Measurements from ENCODE around the gene USP7.
"Not testable (repeated sequence)": the region's sequence is repeated elsewhere in the genome, so short reads cannot be mapped to it uniquely, and the experiment has no call there.

The USP7 gene

DNA sequence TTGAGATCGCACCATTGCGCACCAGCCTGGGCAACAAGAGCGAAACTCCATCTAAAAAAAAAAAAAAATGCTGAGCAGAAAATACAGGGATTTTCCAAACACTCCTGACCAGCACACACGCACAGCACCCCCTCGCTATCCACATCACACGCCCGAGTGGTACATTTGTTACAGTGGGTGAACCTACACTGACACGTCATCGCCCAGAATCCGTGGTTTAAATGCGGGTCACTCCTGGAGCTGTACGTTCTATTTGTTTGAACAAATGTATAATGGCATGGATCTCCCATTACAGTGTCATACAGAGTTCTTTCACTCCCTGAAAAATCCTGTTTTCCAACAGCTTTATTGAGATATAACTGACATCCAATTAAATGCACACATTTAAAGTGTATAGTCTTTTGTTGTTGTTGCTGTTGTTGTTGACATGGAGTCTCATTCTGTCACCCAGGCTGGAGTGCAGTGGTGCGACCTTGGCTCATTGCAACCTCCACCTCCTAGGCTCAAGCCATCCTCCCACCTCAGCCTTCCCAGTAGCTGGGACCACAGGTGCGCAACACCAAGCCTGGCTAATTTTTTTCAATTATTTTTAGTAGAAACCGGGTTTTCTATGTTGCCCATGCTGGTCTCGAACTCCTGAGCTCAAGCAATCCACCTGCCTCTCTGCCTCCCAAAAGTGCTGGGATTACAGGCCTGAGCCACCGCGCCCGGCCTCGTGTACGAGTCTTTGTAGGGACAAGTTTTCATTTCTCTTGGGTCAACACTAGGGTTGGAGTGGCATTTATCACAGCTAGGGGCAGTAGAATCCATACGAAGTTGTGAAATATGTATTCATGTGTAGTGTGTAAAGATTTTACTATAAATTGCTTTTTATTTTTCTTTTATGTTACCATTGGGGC is 90.5 kb downstream of the USP7 start:
- DNase-seq, result no peak

DNA sequence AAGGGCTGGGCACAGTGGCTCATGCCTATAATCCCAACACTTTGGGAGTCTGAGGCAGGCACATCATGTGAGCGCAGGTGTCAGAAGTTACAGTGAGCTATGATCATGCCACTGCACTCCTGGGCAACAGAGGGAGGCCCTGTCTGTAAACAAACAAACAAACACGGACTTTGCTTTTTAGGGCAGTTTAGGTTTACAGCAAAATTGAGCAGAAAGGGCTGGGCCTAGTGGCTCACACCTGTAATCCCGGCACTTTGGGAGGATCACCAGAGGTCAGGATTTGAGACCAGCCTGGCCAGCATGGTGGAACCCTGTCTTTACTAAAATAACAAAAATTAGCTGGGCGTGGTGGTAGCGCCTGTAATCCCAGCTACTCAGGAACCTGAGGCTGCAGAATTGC is 91.6 kb downstream of the USP7 start:
- DNase-seq, result no peak

DNA sequence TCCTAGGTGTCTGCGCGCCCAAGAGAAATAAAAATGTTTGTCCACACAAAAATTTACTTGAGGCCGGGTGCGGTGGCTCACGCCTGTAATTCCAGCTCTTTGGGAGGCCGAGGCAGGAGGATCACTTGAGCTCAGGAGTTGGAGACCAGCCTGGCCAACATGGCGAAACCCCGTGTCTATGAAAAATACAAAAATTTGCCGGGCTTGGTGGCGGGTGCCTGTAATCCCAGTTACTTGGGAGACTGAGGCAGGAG is 93.8 kb downstream of the USP7 start:
- DNase-seq, result not testable (repeated sequence)

DNA sequence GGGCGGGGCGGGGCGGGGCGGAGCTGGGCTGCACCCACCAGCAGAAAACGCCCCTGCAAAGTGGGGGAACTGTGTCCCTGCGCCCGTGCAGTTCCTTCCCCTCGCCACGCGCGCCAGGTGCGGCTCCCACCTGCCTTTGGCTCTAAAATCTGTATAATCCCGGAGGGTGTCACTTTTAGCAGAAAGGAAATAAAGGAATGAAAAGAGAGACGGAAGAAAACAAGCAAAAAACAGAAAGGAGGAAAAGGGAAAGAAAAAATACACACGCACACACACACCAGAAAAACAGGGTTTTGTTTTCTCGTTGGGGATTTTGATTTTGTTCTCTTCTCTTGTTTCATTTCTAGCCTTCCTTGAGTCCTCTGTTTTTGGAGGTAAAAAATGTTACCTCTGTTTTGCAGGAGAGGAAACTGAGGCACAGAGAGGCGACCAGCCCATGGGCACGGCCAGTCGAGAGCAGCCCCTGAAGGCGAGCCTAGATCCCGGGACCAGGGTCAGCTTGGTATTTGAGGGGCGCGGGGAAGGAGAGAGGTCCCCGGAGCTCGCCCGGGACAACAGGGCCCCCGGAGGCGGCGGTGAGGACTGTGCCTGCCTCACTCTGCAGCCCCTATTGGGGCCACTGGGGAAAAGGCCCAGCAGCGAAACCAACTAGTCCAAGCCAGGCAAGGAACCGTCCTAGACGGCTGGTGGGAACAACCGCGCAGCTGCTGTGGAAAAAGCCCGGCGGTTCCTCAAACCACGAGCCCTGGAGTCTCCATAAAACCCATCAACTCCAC is 94.3 kb downstream of the USP7 start:
- DNase-seq, result no peak

DNA sequence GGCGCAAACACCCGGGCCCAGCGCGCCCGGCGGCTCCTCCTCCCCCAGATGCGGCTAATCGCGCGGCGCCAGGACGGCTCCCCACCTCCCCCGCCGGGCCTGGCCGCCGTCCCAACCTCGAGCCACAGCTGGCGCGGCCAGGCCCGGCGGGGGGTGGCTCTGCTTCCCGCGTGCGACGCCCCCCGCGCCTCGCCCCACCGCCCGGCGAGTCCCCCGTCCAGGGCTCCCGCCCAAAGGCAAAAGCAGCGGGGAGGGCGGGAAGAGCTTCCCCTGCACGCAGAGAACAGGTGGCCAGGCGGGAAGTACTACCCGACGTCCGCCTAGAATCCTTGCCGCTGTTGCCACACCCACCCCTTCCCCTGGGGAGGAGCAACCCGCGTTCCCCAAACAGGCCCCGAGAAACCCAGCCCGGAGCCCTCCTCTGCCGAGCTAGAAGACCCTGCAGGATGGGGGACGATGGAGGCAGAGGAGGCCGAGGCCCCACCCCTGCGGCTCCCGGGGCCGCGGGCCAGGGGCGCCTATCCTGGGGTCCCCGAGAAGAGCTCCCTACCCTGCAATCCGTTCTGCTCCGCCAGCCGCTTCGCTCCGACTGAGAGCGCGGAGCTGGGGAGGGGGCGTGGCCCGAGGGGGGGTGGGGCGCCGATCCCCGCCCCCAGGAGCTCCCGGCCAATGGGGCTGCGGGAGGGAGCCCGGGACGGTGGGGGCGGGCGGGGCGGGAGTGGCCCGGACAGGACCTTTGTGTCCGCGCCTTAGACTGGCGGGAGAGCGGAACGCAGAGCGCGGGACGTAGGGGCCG is 95.1 kb downstream of the USP7 start, which contains the start of gene CARHSP1:
Gene CARHSP1 (minus strand): TSS at position 591 of the 796 bp plus-strand sequence. CDS start 9,678 bp downstream, outside the sequence.
- DNase-seq, result peak; percentile 91

DNA sequence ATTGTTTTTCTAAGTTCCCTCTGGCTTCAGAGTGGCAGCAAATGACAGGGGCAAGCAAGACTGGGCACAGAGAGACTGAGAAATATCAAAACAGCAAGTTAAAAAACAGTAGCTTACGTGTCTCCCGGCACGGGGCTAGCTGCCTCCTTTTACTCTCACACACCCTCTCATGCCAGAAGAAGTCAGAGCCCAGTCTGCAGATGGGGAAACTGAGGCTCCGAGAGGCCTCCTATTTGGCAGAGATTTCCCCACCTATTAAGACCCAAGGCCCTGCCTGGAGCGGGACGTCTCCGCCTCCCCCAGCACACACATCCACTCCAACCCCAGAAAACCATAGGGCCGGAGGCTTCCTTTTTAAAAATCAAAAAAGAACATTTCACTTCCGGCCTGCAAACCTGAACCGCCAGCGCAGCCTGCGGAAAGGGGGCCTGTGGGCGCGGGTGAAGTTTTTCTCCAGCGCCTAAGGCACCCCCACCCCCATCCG is 95.7 kb downstream of the USP7 start:
- no peak for DNase-seq

DNA sequence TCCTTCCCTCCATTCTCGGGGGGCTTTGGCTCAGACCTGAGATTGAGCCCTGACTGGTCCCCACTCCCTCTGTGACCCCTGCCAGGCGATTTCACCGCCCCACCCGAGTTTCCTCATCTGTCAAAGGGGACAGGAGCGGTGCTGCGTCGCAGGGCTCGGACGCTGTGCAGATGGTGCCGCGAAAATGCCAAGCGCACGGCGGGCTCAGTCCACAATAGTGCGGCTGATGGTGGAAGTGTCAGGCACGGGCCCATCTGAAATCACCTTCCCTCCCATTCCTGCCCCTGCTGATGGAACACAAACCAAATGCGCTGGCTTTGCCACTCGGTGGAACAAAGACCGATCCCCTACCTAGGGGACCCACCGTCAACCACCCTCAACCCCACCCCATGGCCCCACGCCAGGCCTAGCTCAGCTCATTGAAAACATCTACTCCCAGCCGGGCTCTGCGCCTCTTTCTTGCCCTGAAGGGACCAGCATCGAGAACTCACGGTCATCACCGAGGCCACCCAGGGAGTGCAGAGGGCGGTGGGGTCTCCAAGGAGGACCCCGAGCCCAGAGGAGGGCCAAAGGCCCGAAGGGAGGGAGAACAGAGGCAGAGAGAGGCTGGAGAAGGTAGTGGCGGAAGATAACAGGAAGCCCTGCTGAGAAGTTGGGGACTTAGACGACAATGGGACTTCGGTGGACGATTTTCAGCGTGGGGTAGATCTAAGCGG is 96.3 kb downstream of the USP7 start:
- DNase-seq, result no peak

DNA sequence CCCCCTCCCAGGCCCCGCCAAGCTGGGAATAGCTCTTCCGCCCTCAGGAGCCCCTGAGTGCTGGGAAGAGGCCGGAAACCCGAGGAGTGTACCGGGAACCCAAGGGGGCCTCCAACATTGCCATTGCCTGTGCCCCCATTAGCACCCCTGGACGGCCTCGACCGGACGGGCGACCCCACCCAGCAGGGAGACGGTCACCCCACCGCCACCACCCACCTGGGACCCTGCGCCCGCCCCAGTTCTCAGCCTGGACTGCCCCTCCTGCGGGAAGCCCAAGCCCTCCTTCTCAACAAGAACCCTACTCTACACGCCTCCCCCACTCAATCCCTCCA is 96.9 kb downstream of the USP7 start:
- DNase-seq, result no peak

DNA sequence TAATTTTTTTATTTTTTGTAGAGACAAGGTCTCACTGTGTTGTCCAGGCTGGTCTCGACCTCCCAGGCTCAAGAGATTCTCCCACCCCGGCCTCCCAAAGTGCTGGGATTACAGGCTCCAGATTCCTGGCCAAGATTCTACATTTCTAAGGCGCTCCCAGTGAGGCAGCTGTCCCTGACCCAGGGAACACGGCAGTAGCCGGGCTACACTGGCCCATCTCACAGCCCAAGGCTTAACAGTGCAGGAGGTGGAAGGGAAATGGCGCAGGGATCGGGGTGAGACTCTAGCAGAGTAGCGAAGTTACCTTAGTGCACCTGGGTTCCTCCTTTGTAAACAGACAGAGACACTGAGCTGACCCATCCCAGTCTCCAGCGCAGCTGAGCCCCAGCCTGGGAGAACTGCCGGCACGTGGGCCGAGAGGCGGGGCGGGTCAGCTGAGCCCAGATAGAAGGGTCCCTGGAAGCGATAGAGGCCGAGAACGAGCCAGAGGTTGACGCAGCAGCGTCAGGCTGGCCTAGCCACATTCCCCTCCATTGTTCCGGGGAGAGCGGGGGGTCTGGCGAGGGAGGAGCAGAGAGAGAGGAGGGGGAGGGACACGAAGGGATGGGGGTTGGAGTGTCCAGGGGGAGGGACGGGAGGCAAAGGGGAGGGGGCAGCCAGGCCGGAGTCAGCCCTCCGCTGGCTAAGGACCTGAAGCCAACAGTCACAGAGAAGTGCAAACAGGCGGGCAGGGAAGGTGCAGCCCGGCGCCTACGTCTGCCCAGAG is 97.4 kb downstream of the USP7 start:
- no peak for DNase-seq

DNA sequence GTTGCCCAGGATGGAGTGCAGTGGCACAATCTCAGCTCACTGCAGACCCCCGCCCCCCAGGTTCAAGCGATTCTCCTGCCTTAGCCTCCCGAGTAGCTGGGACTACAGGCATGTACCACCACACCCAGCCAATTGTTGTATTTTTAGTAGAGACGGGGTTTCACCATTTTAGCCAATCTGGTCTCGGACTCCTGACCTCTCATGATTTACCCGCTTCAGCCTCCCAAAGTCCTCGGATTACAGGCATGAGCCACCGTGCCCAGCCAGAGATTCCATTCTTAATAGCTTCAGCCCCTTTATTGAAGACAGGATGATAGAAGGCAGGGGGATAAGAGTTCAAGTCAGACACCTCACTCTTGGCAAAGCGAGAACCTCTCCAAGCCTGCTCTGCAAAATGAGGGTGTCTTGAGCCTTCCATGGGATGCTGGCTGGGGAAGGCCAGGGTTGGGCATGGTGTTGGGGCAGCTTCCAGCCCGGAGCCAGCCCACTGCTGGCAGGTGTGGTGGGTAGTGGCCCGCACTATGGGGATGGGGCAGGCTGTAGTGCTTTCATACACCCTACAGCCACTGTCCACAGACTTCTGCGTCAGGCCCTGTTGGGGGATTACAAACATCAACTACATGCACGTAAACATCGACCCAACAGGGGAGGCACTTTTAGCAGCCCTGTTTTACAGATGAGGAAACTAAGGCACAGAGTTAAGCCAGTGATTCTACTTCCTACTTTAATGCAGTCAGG is 98.4 kb downstream of the USP7 start:
- DNase-seq, result no peak

DNA sequence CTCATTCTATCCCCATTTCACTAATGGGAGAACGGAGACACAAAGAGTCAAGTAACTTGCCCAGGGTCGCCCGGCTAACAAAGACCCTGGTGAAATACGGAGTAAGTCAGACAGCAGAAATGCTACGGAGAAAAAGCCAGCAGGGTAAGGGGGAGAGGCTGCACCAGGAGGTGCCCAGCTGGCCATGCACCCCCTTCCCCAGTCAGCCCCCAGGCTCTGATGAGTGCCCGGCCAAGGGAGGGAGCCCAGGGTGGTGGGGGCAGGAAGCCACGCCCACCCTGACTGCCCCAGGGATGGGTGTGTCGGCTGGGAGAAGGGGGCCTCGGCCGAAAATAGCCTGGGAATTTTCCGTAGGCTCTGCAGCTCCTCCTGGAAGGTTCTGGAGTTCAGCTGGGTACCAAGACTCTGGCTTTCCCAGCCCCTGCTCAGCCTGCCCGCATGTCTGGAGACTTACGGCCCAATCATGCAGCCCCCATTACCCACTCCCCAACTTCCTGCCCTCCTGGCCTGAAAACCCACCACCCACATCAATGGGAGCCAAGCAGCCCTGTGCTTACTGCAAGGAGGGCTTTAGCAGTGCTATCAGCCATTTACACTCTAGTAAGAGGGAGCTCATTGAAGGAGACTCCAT is 99.1 kb downstream of the USP7 start:
- no peak for DNase-seq

DNA sequence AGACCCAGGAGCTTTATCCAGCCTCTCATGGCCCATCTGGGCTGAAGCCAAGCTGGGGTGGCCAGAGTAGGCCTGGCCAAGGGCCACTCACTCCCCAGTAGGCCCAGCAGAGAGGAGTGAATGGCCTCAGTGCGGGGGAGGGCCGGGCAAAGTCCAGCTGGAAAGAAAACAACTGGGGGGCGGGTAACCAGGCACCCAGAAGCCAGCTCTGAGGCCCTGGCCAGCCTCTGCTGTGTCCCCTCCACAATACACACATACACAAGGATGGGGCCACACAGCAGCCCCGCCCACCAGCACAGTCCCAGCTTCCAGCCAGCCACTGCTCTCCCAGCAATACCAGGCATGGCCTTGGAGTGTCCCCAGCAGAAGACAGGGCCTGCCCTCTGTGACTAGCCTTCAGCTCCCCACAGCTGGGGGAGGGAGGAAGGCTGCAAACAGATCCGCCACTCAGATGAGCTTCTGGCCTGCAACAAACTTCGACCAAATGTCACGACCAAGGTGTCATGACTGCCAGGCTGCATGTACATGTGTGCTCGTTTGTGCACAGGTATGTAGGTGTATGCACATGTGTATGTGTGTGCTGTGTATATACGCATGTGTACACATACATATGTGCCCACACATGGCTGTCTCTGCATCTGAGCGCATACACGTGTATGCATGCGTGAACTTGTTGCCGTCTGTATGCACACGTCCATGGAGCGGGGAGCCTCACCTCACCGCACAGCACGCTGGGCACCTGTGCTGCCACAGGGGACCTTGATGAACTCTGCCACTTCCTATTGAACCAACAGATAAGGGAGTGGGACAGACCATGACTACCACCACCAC is 99.9 kb downstream of the USP7 start:
- DNase-seq, result no peak

DNA sequence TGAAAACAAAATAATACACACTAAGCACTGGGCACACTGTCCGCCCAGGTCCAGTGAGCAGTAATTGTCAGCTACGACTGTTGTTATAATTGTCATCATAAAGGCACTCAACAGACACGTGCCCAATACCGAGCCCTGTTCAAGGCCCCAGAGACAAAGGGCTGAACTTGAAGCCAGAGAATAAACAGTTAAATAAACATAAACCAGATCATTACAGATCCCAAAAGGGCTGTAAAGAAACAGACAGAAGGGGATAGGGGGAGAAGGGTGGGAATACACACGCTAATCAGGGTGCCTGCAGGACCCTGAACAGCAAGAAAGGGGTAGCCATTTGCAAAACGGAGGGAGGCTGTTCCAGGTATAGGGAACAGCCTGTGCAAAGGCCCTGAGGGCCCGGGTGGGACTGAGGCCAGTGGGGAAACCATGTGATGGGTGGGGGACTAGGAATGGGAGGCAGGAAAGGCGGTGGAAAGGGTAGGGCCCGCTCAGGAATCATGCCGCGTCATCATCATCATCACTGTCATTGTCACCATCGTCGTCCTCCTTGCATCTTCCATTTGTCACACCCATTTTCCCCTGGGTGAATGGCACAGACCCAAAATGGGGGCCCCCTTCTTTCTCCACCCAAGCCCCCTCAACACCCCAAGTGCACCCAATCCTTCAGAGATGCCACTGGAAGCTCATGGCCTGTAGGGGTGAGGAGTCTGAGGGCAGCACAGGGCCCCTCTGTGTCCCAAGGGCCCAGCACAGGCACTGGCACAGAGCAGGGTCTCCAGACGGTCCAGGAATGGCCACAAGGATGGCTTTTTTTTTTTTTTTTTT is 101.2 kb downstream of the USP7 start:
- DNase-seq, result no peak

DNA sequence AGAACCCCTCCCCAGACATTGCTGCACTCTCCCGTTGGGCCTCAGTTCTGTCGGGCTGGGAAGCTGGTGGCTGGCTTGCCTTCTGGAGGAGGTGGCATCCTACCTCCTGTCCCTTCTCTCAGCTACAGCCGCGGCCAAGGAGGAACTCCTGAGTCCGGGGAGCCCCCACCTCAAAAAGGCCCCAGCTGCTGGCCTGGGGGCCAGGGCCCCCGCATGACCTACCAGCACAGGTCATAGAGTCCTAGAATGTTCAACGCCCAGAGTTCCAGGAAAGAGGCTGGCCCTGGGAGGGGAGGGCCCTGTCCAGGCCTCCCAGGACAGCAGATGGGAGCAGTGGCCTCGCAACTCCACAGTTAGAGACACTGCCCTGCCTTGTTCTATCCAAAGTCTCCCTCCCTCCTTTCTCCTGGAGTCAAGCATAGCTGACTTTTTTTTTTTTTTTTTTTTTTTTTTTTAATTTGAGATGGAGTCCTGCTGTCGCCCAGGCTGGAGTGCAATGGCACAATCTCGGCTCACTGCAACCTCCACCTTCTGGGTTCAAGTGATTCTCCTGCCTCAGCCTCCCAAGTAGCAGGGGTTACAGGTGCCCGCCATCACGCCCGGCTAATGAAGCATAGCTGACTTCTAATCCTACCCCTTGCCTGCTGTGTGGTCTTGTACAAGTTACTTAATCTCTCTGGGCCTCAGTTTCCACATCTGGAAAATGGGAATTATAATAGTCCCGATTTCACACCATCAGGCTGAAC is 102.0 kb downstream of the USP7 start:
- DNase-seq, result no peak

DNA sequence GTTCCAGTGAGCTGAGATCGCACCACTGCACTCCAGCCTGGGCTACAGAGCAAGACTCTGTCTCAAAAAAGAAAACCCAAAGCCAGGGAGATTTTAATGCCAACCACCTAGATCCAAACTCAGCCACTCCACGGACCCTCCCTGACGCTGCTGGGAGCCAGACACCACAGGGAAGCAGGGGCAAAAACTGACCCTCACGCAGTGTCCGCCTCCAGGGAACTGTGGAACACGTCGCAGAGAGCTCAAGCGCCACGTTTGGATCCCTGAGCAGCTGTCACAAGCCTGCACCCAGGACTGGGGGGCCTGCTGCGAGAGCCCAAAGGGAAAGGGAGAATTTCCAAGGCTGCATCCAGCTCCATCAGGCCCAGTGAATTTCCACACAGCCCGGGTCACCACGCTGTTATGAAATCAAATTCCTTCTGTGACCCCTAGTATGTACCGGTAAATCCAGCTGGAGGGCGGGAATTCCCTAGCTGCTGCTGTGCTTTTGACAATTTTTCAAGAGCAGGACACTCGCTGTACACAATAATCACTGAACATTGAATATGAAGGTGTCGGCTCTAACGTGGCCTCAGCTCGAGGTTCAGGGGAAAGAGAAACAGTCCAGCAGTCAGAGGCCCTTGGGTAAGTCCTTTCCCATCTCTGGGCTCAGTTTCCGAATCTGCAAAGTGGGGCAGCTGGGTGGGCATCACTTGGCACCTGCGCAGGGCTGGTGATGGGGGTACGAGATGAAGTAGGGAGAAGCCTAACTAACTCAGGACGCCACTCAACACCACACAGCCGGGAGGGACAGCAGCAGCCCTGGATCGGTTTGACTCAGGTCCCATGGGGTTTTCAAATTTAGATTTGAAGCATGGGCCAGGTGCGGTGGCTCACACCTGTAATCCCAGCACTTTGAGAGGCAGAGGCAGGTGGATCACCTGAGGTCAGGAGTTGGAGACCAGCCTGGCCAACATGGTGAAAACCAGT is 103.5 kb downstream of the USP7 start:
- DNase-seq, result no peak

DNA sequence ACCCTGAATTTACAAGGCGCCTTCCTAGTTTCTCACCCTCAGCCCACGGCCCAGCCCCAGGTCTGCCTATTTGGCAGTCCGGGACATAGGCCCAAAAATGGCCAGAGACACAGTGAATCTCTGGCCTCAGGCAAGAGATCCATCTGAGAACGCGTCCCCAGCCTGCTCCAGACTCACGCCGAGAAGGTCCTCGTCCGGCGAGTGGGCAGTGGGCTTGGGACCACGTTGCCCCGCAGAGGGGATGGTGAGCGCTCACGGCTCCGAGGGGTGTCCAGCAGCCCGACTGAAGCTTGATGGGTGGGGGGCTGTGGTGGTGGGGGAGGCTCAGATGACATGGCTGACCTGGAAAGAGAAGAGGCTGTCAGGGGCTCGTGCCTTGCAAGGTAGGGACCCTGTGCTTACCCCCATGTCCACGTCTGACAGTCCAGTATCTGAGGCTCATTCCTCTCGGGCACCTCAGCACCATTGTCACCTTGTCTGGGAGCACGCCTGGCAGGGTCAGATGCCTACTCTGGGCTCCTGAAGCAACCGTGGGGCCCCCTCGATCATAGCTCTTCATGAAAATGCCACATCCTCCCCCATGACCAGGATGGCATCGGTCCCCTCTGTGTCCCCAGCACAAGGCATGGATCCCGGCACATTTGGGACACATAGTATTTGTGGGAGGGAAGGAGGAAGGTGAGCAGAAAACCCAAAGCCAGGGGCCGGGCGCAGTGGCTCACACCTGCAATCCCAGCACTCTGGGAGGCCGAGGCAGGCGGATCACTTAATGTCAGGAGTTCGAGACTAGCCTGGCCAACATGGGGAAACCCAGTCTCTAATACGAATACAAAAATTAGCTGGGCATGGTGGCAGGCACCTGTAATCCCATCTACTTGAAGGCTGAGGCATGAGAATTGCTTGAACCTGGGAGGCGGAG is 104.5 kb downstream of the USP7 start:
- no peak for DNase-seq
